Activated naive CD4-positive, alpha-beta T cell treated with anti-CD3 and anti-CD28 coated beads, Interleukin-2, amount 50 U/mL, for 16 hours (primary cell): ENCODE results near the gene PHF14.

Experiments
- DNase-seq: peaks from one replicate; pipeline ENCODE4 v3.0.0-alpha.2; 2020

The PHF14 gene

GRCh38 chr7:11177793-11178192 is 204.1 kb downstream of the PHF14 start:
- no peak for DNase-seq

DNA sequence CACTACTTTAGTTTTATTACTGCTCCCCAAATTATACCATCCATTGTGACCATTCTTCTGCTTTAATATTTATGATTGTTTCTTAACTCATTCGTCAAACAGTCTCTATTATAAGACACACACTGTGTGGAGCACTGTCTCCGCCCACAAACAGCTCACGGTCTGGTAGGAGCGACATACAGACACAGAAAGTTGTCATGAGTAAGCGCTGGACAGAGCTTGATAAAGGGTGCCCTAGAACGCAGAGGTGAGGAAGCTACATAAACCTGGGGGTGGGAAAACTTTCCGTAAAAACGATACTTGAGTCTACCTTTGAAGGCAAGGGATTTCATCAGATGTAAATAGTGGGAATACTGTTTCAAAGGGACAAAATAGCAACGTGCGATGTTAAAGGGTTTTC is 207.9 kb downstream of the PHF14 start:
- no peak for DNase-seq

- DNase-seq: no peak
These were observed 209.1 kb downstream of the PHF14 start for GRCh38 chr7:11182736-11183135.

GRCh38 chr7:11185179-11185815 is 211.6 kb downstream of the PHF14 start:
- no peak for DNase-seq

DNA sequence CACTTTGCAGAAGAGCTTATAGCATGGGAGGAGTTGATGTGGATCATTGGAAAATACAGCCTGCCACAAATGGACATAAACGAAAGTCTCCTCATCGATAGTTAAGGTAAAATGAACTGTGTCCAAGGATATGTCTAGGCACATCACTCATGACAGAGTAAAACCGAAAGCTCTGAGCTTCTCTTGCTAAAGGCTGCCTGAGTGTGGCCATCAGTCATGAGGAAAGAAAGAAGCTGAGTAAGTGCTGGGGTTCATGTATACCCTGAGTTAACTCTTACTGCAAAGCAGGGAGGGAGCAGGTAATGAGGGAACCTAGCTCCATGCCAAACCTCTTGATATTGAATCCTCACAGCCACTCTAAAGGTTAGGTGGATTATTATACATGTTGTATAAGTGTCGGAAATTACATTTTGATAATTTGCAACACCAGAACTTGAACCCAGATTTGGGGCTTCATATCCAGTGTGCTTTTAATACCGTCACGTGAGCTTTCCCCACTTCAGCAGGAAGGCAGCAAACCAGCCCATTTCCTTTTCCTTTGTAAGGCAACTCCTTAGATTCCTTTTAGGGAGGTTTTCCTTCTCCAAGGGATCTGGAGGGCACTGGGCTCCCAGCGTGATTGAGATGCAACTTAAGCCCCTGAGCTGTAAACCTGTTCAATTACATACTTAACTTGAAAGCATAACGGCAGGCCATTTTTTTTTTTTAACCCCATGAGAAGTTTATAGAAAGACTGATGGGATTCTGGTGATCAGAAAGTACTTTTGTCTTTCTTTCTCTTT is 215.0 kb downstream of the PHF14 start:
- DNase-seq: no peak

GRCh38 chr7:11191081-11191480 is 217.4 kb downstream of the PHF14 start:
- no peak for DNase-seq

GRCh38 chr7:11191574-11192220 is 218.0 kb downstream of the PHF14 start:
- DNase-seq: no peak

- DNase-seq: no peak
These were observed 218.8 kb downstream of the PHF14 start for GRCh38 chr7:11192506-11192905.

DNA sequence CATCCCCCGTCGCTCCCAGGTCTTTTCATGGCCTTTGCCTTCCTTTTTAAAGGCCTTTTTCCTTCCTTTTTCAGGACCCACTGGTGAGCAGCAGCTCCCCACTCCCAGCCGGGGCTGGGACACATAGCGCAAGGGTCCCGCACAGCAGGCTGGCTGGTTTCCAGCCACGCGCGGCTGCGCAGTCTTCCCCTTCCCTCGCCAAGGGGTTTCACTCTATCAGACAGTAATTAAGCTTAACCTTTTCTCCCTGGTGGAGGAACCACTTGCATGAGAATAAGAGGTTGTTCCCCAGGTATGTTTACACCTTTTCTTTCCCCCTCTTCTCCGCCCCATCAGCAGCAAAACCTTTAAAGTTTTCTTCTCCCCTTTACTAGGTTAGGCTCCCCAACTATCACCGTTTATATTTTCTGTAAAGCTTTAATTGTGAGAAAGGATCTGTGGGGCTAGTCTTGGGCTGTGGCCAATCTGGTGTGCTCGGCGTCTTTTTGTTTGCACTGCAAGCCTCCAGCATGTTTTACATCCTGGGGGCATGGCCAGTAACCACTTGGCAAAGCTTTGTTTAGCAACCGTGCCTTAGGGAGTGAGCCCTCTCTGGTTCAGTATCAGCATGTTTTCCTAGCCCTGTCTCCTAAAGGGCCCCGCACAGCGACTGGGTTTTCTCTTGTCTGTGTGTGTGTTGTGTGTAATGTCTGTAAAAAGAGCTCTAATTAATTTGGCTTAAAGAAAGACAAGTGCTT is 219.6 kb downstream of the PHF14 start:
- no peak for DNase-seq

GRCh38 chr7:11193888-11194287 is 220.2 kb downstream of the PHF14 start:
- no peak for DNase-seq

GRCh38 chr7:11194492-11194891 is 220.8 kb downstream of the PHF14 start:
- DNase-seq: no peak

DNA sequence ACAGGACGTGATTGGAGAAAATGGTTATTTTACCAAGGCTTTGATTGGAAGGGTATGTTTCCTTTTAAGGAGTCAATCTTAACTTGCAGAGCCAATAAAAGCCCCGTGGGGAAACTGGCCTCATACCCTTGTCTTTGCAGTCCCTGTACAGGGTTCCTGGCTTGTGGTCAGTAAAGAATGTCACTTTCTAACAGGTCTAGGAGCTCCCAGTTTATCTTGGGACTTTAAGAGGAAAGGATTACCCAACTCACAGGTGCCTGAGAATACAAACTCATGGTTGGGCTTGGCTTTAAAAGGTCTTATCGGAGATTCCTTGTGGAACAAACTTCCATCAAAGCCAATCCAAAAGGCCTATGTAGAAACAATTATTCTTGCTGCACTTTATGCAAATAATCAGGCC is 221.8 kb downstream of the PHF14 start:
- no peak for DNase-seq

- no peak for DNase-seq
These were observed 222.5 kb downstream of the PHF14 start for GRCh38 chr7:11196143-11196542.

GRCh38 chr7:11203224-11203623 is 229.6 kb downstream of the PHF14 start:
- no peak for DNase-seq

DNA sequence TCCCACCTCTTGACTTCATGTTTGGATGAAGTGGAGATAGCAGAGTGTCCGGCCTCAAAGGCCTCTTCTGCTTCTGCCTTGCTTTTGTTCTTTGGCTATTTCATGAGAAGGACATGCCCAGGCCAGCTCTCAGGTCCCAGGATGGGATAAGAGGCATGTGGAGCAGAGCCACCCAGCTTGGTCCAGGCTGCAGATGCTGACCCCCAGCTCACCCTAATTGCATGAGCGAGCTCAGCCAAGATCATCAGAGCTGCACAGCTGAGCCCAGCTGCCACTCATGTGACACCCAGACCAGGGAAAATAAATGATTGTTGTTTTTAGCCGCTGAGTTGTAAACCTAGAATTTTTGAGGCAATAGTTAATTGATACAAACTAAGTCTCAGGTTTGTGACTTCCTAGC is 230.0 kb downstream of the PHF14 start:
- no peak for DNase-seq

GRCh38 chr7:11206177-11206899 is 232.7 kb downstream of the PHF14 start:
- no peak for DNase-seq

- DNase-seq: no peak
These were observed 233.9 kb downstream of the PHF14 start for GRCh38 chr7:11207565-11207964.

DNA sequence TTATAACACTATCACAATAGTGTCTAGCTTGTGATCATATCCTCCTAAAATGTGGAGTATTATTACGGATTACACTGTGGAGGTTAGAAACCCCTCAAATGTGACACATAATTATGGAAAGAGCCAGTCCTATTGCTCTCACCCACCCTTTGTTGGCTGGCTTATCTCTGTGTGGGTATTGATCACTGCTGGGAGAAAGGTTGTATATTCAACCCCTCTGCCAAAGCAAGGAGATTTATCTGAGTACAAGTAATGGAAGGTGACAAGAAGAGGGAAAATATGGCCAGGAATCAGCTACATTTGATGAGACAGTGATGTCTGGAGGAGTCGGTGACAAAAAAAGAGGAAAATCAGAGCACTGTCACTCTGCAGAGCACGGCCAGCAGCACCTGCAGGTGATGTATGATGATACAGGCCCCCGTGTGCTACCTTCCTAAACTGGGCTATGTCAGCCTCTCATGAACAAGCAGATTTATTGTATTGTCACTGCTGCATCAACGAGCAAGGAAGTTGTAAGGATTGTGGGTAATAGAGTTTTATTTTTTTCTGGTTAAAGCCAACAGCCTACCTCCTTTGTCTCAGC is 235.3 kb downstream of the PHF14 start:
- no peak for DNase-seq

GRCh38 chr7:11210374-11210773 is 236.7 kb downstream of the PHF14 start:
- DNase-seq: no peak

DNA sequence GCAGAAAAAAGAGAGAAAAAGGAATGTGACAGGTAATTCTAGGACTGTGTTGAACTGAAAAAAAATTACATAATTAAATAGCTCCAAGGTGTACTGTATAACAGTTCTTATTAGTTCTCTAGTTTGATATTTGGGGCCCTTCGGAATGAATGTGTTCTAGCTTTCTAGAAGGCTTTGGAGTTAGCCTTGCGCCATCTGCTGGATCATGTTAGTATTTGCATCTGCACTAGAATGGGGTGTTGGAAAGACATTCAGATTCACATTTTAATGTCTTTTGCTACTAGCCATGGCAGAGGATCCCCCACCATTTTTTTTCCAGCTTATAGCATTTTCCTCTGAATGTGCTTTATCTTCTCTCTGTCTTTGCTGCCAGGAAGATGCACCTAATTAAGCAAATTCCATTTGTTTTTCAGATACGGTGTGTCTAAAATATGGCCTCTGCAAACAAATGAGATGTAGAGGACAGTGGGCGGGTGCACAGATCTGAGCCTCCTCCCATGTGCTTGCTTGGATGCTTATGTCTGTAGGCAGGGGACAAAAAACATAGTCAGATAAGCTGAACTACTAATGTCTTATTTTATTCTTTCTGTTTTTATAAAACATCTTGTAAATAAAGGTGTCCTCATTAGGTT is 238.5 kb downstream of the PHF14 start:
- peak; percentile 30 for DNase-seq

- DNase-seq: no peak
These were observed 239.1 kb downstream of the PHF14 start for GRCh38 chr7:11212816-11213215.

- no peak for DNase-seq
These were observed 239.6 kb downstream of the PHF14 start for GRCh38 chr7:11213266-11213665.
